Medulla oblongata (tissue), 1 donor: ENCODE measurements around the gene CCN6.

Experiments used
- DNase-seq: peaks from one replicate; pipeline ENCODE4 v3.0.0-alpha.2; 2015; ENCODE audit errors: extremely low spot score

The CCN6 gene

DNA sequence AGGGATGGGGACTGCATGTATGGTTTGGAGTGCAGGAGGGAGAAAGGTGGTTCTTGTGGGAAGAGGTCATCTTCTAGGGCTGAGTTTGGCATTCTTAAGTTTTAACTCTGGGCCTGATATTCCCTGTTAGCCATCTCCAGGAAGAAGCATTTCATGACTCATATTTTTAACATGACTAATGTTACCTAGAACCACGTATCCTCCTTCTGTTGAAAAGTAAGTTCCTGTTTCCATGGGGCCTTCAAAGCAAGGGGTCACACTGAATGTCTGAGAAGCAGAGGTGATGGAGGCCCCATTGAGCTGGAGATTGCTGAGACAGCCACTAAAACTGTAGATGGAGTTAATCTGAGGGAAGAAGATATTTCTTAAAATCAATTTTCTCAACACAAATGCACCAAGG lies 63.6 kb downstream of the CCN6 start:
- no peak for DNase-seq

GRCh38 chr6:112118034-112118433 lies 64.1 kb downstream of the CCN6 start:
- DNase-seq = no peak
